PC-3 (cell line): ENCODE results near the gene C16orf78.

Source experiments
- EZH2 ChIP-seq: fragments of 300-600 bp; sonication (generic); IDR thresholded peaks from one replicate; pipeline ENCODE4 v1.6.1; 2017; ENCODE audit warnings: antibody characterized with exemption, mild to moderate bottlenecking, low read length; ENCODE audit not compliant: unreplicated experiment
- EZH2phosphoT487 ChIP-seq: fragments of 300-600 bp; sonication (generic); IDR thresholded peaks from 2 replicates; pipeline ENCODE4 v1.6.1; 2018; ENCODE audit warnings: mild to moderate bottlenecking, antibody characterized with exemption, low read length, borderline replicate concordance
- TF ChIP-seq, protein P1 (sequence below): fragments of 300-600 bp; sonication (generic); conservative IDR thresholded peaks from 2 replicates; pipeline ENCODE4 v1.5.1; 2017; ENCODE audit warnings: antibody characterized with exemption, low read depth, mild to moderate bottlenecking, low read length

DNA sequence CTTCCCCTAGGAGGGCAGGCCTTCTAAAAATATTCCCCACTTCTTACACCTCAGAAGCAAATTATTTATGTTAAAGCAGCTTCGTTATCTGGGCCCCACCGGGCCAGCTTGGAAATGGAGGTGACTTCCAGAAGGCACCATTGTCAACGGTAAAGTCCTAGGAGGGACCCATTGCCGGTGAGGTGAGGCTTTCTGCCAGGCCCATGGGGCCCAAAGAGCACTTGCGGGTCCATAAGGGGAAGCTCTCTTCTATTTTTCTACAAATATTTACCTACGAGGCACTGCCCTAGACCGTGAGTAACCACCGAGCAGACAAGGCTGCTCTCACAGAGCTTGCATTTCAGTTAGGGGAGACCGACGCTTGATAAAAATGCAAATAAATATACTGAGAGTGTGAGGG, 41.5 kb downstream of the C16orf78 start:
- TF ChIP-seq, protein P1, sequence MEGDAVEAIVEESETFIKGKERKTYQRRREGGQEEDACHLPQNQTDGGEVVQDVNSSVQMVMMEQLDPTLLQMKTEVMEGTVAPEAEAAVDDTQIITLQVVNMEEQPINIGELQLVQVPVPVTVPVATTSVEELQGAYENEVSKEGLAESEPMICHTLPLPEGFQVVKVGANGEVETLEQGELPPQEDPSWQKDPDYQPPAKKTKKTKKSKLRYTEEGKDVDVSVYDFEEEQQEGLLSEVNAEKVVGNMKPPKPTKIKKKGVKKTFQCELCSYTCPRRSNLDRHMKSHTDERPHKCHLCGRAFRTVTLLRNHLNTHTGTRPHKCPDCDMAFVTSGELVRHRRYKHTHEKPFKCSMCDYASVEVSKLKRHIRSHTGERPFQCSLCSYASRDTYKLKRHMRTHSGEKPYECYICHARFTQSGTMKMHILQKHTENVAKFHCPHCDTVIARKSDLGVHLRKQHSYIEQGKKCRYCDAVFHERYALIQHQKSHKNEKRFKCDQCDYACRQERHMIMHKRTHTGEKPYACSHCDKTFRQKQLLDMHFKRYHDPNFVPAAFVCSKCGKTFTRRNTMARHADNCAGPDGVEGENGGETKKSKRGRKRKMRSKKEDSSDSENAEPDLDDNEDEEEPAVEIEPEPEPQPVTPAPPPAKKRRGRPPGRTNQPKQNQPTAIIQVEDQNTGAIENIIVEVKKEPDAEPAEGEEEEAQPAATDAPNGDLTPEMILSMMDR: no peak
- no peak for TF ChIP-seq EZH2
- no peak for TF ChIP-seq EZH2phosphoT487
